NT2/D1 (cell line): Measurements from ENCODE around the gene CTRL.

Experiments
- YY1 ChIP-seq: IDR thresholded peaks from 2 replicates; pipeline ENCODE4 v1.6.1; 2011; ENCODE audit not compliant: insufficient read length, insufficient read depth
- ZNF274 ChIP-seq: IDR thresholded peaks from 2 replicates; pipeline ENCODE4 v1.6.1; 2011; ENCODE audit warnings: mild to moderate bottlenecking, low read depth, low read length

- TF ChIP-seq YY1 (no peak), ZNF274 (no peak)
These were observed 30.5 kb upstream of the CTRL start for GRCh38 chr16:67962135-67962534.
